Trophoblast cell (in vitro differentiated cells and primary cell): ENCODE measurements around the gene COL5A1.

Experiments
- DNase-seq, 2 donors: peaks; one replicate each; pipeline ENCODE4 v3.0.0-alpha.2; 2016
- H2AFZ ChIP-seq: 2 replicates; pipeline ENCODE4 v1.6.1; 2013; ENCODE audit warnings: low read length, moderate library complexity, mild to moderate bottlenecking; ENCODE audit not compliant: insufficient read depth, poor library complexity
- H2AK5ac ChIP-seq: 2 replicates; pipeline ENCODE4 v1.6.1; 2013; ENCODE audit warnings: mild to moderate bottlenecking, low read length
- H2BK120ac ChIP-seq: 2 replicates; pipeline ENCODE4 v1.6.1; 2013; ENCODE audit warnings: low read length, mild to moderate bottlenecking, moderate library complexity; ENCODE audit not compliant: insufficient read depth, poor library complexity
- H2BK12ac ChIP-seq: 2 replicates; pipeline ENCODE4 v1.6.1; 2013; ENCODE audit warnings: mild to moderate bottlenecking, low read length, moderate library complexity
- H2BK5ac ChIP-seq: 2 replicates; pipeline ENCODE4 v1.6.1; 2013; ENCODE audit warnings: low read length, low read depth, moderate library complexity, mild to moderate bottlenecking; ENCODE audit not compliant: poor library complexity
- H3K14ac ChIP-seq: 2 replicates; pipeline ENCODE4 v1.6.1; 2013; ENCODE audit warnings: mild to moderate bottlenecking, low read length
- H3K18ac ChIP-seq: 2 replicates; pipeline ENCODE4 v1.6.1; 2013; ENCODE audit warnings: mild to moderate bottlenecking, low read length
- H3K23ac ChIP-seq: 2 replicates; pipeline ENCODE4 v1.6.1; 2013; ENCODE audit warnings: low read length
- H3K27ac ChIP-seq: 2 replicates; pipeline ENCODE4 v1.5.1; 2013; ENCODE audit warnings: low read depth, mild to moderate bottlenecking, inconsistent platforms, low read length, moderate library complexity
- H3K27me3 ChIP-seq: 2 replicates; pipeline ENCODE4 v1.6.1; 2013; ENCODE audit warnings: inconsistent platforms, mild to moderate bottlenecking, low read length, moderate library complexity; ENCODE audit not compliant: insufficient read depth
- H3K36me3 ChIP-seq, 2 experiments: 1 replicate in 1 of 2; 2 replicates in 1 of 2; pipeline ENCODE4 v1.6.1; 2013; ENCODE audit warnings: low read length in 2 of 2, mild to moderate bottlenecking in 2 of 2, moderate library complexity in 1 of 2; ENCODE audit not compliant: insufficient read depth in 2 of 2, control insufficient read depth in 1 of 2
- H3K4ac ChIP-seq: 2 replicates; pipeline ENCODE4 v1.6.1; 2013; ENCODE audit warnings: low read depth, mild to moderate bottlenecking, low read length, moderate library complexity
- H3K4me1 ChIP-seq, 2 experiments: 1 replicate in 1 of 2; 2 replicates in 1 of 2; pipeline ENCODE4 v1.6.1; 2013; ENCODE audit warnings: low read length in 2 of 2, mild to moderate bottlenecking in 2 of 2, moderate library complexity in 1 of 2; ENCODE audit not compliant: insufficient read depth in 2 of 2, control insufficient read depth in 1 of 2
- H3K4me2 ChIP-seq: 2 replicates; pipeline ENCODE4 v1.6.1; 2013; ENCODE audit warnings: inconsistent platforms, mild to moderate bottlenecking, low read length, moderate library complexity
- H3K4me3 ChIP-seq: 2 replicates; pipeline ENCODE4 v1.5.1; 2013; ENCODE audit warnings: mild to moderate bottlenecking, low read depth, low read length, inconsistent platforms
- H3K79me1 ChIP-seq: one replicate; pipeline ENCODE4 v1.6.1; 2013; ENCODE audit warnings: low read length
- H3K79me2 ChIP-seq: 2 replicates; pipeline ENCODE4 v1.6.1; 2013; ENCODE audit warnings: low read length, mild to moderate bottlenecking; ENCODE audit not compliant: control insufficient read depth, insufficient read depth, poor library complexity
- H3K9ac ChIP-seq: 2 replicates; pipeline ENCODE4 v1.6.1; 2013; ENCODE audit warnings: mild to moderate bottlenecking, low read length
- H3K9me3 ChIP-seq: 2 replicates; pipeline ENCODE4 v1.6.1; 2013; ENCODE audit warnings: low read depth, mild to moderate bottlenecking, control low read depth, inconsistent platforms, low read length; ENCODE audit not compliant: insufficient read depth
- H4K12ac ChIP-seq: 2 replicates; pipeline ENCODE4 v1.6.1; 2013; ENCODE audit warnings: low read depth, mild to moderate bottlenecking, low read length, moderate library complexity
- H4K8ac ChIP-seq: 2 replicates; pipeline ENCODE4 v1.6.1; 2013; ENCODE audit warnings: low read depth, mild to moderate bottlenecking, low read length, moderate library complexity
- H4K91ac ChIP-seq: one replicate; pipeline ENCODE4 v1.6.1; 2013; ENCODE audit warnings: low read depth, mild to moderate bottlenecking, low read length, moderate library complexity
- WGBS: extraction: QIAGEN DNeasy Blood & Tissue Kit; methylation state at CpG from one replicate; pipeline ENCODE4 v1.1.7; 2013; ENCODE audit warnings: missing lambda C conversion rate; ENCODE audit not compliant: insufficient read length, insufficient coverage; ENCODE audit errors: extremely low coverage; 5-methylcytosine and 5-hydroxymethylcytosine counted together

The COL5A1 gene

DNA sequence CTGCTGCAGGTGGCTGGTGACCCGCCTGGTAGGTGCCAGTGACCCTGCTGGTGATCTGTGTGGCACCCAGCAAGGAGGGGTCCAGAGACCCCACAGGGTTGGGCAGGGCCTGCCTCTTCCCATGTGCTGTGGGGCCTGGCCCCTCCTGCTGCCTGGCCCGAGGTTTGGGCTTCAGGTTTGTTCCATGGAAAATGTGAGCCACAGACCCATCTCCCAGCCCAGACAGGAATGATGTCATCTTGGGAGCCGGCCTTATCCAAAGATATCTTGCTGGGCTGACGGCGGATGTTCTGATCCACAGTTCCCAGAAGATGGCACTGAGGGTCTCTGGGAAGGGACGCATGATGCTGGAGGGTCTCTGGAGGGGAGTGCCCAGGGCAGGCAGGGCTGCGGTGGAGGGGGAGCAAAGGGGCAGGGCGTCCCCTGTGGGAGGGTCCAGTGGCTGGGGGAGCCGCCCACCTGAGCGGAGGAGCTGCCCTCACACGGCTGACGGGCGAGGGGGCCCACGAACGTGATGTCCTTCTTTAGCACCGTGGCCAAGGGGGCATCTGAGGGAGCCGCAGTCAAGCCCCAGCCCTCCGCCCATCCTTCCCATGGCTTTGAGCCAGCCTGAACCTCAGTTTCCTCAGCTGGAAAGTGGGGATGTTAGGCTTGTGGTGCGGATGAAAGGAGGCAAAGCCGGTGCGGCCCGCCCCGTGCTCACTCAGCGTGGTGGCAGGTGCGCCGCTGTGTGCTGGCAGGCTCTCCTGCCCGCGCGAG, 68.1 kb downstream of the COL5A1 start:
- WGBS, result no CpG with 5 or more reads among the region's 29 CpGs
- Histone ChIP-seq H3K4me3 (no peak overlapping the region), H3K27me3 (no peaks in the 10 kb centered on the region)

DNA sequence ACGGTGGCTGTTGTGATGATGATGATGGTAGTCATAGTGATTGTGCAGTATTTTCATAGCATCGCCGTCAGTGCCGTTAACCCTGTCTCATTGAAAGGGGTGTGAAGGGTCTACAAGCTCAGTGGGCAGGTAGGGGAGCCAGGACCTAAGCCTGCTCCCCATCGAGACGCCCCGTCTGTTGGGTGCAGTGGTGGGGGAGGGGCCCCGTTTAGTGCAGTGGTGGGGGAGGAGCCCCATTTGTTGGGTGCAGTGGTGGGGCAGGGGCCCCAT, 68.6 kb downstream of the COL5A1 start:
- H3K18ac ChIP-seq, result no peak overlapping the region
- no peak overlapping the region for H4K12ac ChIP-seq
- no CpG with 5 or more reads among the region's 8 CpGs for WGBS
- H2BK12ac ChIP-seq, result no peak overlapping the region
- H3K23ac ChIP-seq, result no peak overlapping the region
- no peak for DNase-seq
- H3K79me2 ChIP-seq, result peaks cover 2% of the 10 kb centered on the region
- H3K27me3 ChIP-seq, result no peaks in the 10 kb centered on the region
- no peak overlapping the region for H4K91ac ChIP-seq
- peaks cover 14% of the 10 kb centered on the region for H3K9me3 ChIP-seq
- H3K4me2 ChIP-seq, result no peak overlapping the region
- H2AK5ac ChIP-seq, result no peak overlapping the region
- peaks cover 80 to 82% of the 10 kb centered on the region in 2 experiments for H3K36me3 ChIP-seq
- H3K4me3 ChIP-seq, result no peak overlapping the region
- H3K9ac ChIP-seq, result no peak overlapping the region
- H3K4ac ChIP-seq, result no peak overlapping the region
- H3K79me1 ChIP-seq, result peaks cover 5% of the 10 kb centered on the region
- H3K27ac ChIP-seq, result no peak overlapping the region
- peaks cover 2 to 5% of the 10 kb centered on the region in 2 experiments for H3K4me1 ChIP-seq
- H3K14ac ChIP-seq, result no peak overlapping the region
- H2BK120ac ChIP-seq, result no peak overlapping the region
- no peak overlapping the region for H4K8ac ChIP-seq
- no peak overlapping the region for H2AFZ ChIP-seq
- H2BK5ac ChIP-seq, result no peak overlapping the region

More for the DNA sequence above, 68.1 kb downstream of the COL5A1 start:
- no peak overlapping the region for H2BK12ac ChIP-seq
- H3K79me1 ChIP-seq, result peaks cover 5% of the 10 kb centered on the region
- no peak overlapping the region for H2AFZ ChIP-seq
- H3K18ac ChIP-seq, result no peak overlapping the region
- no peak for DNase-seq
- H3K9me3 ChIP-seq, result peaks cover 14% of the 10 kb centered on the region
- H3K4me2 ChIP-seq, result no peak overlapping the region
- H3K9ac ChIP-seq, result peak overlapping the region; percentile 9
- peaks cover 2 to 5% of the 10 kb centered on the region in 2 experiments for H3K4me1 ChIP-seq
- H2AK5ac ChIP-seq, result no peak overlapping the region
- H3K4ac ChIP-seq, result no peak overlapping the region
- H4K91ac ChIP-seq, result no peak overlapping the region
- peaks cover 83 to 87% of the 10 kb centered on the region in 2 experiments for H3K36me3 ChIP-seq
- H3K14ac ChIP-seq, result no peak overlapping the region
- peaks cover 2% of the 10 kb centered on the region for H3K79me2 ChIP-seq
- H4K12ac ChIP-seq, result no peak overlapping the region
- H2BK5ac ChIP-seq, result no peak overlapping the region
- no peak overlapping the region for H2BK120ac ChIP-seq
- H4K8ac ChIP-seq, result no peak overlapping the region
- no peak overlapping the region for H3K23ac ChIP-seq
- no peak overlapping the region for H3K27ac ChIP-seq

DNA sequence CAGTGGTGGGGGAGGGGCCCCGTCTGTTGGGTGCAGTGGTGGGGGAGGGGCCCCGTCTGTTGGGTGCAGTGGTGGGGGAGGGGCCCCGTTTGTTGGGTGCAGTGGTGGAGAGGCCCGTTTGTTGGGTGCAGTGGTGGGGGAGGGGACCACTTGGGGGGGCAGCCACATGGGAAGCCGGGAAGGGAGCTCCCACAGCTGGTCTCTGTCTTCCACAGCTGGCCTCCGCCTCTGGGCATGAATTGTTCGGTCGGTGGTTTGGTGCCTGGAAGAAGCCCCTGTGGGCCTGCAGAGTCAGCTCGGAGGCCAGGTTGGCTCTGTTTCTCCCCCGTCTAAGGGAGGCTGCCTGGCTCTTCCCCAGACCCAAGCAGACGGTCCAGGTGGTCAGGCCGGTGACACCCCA, 69.3 kb downstream of the COL5A1 start:
- Histone ChIP-seq H2BK5ac (no peak overlapping the region), H3K4ac (no peak overlapping the region), H2BK120ac (no peak overlapping the region), H2BK12ac (no peak overlapping the region), H2AFZ (no peak overlapping the region), H3K27me3 (no peaks in the 10 kb centered on the region), H3K18ac (no peak overlapping the region), H3K14ac (no peak overlapping the region), H4K8ac (no peak overlapping the region), H3K9me3 (peaks cover 14% of the 10 kb centered on the region), H3K27ac (no peak overlapping the region), H2AK5ac (no peak overlapping the region), H3K79me1 (peaks cover 5% of the 10 kb centered on the region), H3K36me3 (peaks cover 75 to 77% of the 10 kb centered on the region in 2 experiments), H3K4me3 (no peak overlapping the region), H3K9ac (no peak overlapping the region), H4K12ac (no peak overlapping the region), H3K79me2 (peaks cover 2% of the 10 kb centered on the region), H4K91ac (no peak overlapping the region), H3K4me1 (peaks cover 2 to 5% of the 10 kb centered on the region in 2 experiments), H3K4me2 (no peak overlapping the region), H3K23ac (no peak overlapping the region)
- no CpG with 5 or more reads among the region's 12 CpGs for WGBS
- no peak for DNase-seq

DNA sequence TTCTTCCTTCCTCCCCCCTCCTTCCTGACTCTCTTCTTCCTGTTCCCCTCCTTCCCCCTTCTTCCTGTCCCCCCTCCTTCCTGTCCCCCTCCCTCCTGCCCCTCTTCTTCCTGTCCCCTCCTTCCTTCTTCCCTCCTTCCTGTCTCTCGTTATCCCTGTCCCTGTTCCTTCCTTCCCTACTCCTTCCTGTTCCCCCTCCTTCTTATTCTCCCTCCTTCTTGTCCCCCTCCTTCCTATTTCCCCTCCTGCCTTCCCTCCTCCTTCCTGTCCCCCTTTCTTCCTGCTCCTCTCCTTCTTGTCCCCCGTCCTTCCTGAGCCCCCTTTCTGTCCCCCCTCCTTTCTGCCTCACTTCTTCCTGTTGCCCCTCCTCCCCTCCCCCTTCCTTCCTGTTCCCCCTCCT, 70.6 kb downstream of the COL5A1 start:
- Histone ChIP-seq H3K9me3 (peaks cover 14% of the 10 kb centered on the region), H3K14ac (no peak overlapping the region), H3K9ac (no peak overlapping the region), H3K18ac (no peak overlapping the region), H2BK12ac (no peak overlapping the region), H3K4me1 (no peaks in the 10 kb centered on the region), H3K27ac (no peak overlapping the region), H2AFZ (no peak overlapping the region), H3K27me3 (no peaks in the 10 kb centered on the region), H4K8ac (no peak overlapping the region), H4K91ac (no peak overlapping the region), H3K79me1 (peaks cover 4% of the 10 kb centered on the region), H3K4ac (no peak overlapping the region), H4K12ac (no peak overlapping the region), H2BK120ac (no peak overlapping the region), H3K4me3 (no peak overlapping the region), H3K36me3 (peaks cover 74 to 77% of the 10 kb centered on the region in 2 experiments), H2BK5ac (no peak overlapping the region), H3K79me2 (no peaks in the 10 kb centered on the region), H2AK5ac (no peak overlapping the region), H3K4me2 (no peak overlapping the region), H3K23ac (no peak overlapping the region)
- WGBS, result no CpG with 5 or more reads among the region's 2 CpGs
- no peak for DNase-seq
